ENCODE results near the gene CAMSAP1.

- TF ChIP-seq EP300 (IDR thresholded peaks at IDR 0.05; ENCODE audit: borderline replicate concordance) (no peak), ZBTB7A (IDR thresholded peaks at IDR 0.05; ENCODE audit: low read depth) (no peak), MAX (IDR thresholded peaks at IDR 0.05) (no peak), USF1 (IDR thresholded peaks at IDR 0.05) (no peak), CEBPB (IDR thresholded peaks at IDR 0.05) (no peak), YY1 (IDR thresholded peaks at IDR 0.05; ENCODE audit: low read depth) (no peak), NFIC (IDR thresholded peaks at IDR 0.05) (no peak), EGR1 (IDR thresholded peaks at IDR 0.05) (no peak), CREB1 (IDR thresholded peaks at IDR 0.05; ENCODE audit: low read depth) (no peak)
These were observed 91.9 kb downstream of the CAMSAP1 start for GRCh38 chr9:135815413-135815812.
